OCI-LY1 (cell line): ENCODE data around the gene ADGRG7.
"Not testable (repeated sequence)": the region's sequence is repeated elsewhere in the genome, so short reads cannot be mapped to it uniquely, and the experiment has no call there.

Experiments used
- H2AFZ ChIP-seq: fragments of 200-600 bp; sonication (generic), shearing (Covaris generic); 2 replicates; pipeline ENCODE4 v1.6.0; 2014; ENCODE audit warnings: antibody characterized with exemption, mild to moderate bottlenecking, low read length
- H3F3A ChIP-seq: fragments of 200-600 bp; sonication (generic), shearing (Covaris generic); 2 replicates; pipeline ENCODE4 v1.6.0; 2014; ENCODE audit warnings: mild to moderate bottlenecking, antibody characterized with exemption, low read length, moderate library complexity; ENCODE audit not compliant: insufficient read depth
- H3K27ac ChIP-seq: fragments of 200-600 bp; sonication (generic); 2 replicates; pipeline ENCODE4 v1.5.1; 2014; ENCODE audit warnings: low read length, mixed run types, mild to moderate bottlenecking, low read depth; ENCODE audit not compliant: poor library complexity, severe bottlenecking
- H3K27me3 ChIP-seq: fragments of 200-600 bp; sonication (generic); 2 replicates; pipeline ENCODE4 v1.6.0; 2014; ENCODE audit warnings: antibody characterized with exemption, mild to moderate bottlenecking, low read length, moderate library complexity; ENCODE audit not compliant: insufficient read depth
- H3K36me3 ChIP-seq: fragments of 200-600 bp; sonication (generic); 2 replicates; pipeline ENCODE4 v1.6.1; 2014; ENCODE audit warnings: mild to moderate bottlenecking, antibody characterized with exemption, low read length, moderate library complexity, mixed read lengths; ENCODE audit not compliant: insufficient read depth
- H3K4me1 ChIP-seq: fragments of 200-600 bp; sonication (generic); 2 replicates; pipeline ENCODE4 v1.5.1; 2014; ENCODE audit warnings: mild to moderate bottlenecking, low read length, moderate library complexity; ENCODE audit not compliant: insufficient read depth, severe bottlenecking
- H3K4me2 ChIP-seq: fragments of 200-600 bp; sonication (generic), shearing (Covaris generic); 2 replicates; pipeline ENCODE4 v1.6.1; 2014; ENCODE audit warnings: low read length
- H3K4me3 ChIP-seq: fragments of 200-600 bp; sonication (generic); 2 replicates; pipeline ENCODE4 v1.5.1; 2014; ENCODE audit warnings: low read length, low read depth, mild to moderate bottlenecking, mixed read lengths; ENCODE audit not compliant: poor library complexity, severe bottlenecking
- H3K79me2 ChIP-seq: fragments of 200-600 bp; shearing (Covaris generic); 2 replicates; pipeline ENCODE4 v1.6.1; 2016; ENCODE audit warnings: mixed run types, low read length, mixed read lengths; ENCODE audit not compliant: insufficient read depth
- H3K9ac ChIP-seq: fragments of 200-600 bp; sonication (generic), shearing (Covaris generic); 2 replicates; pipeline ENCODE4 v1.6.1; 2014; ENCODE audit warnings: mild to moderate bottlenecking, low read length, mixed read lengths
- H3K9me2 ChIP-seq: fragments of 200-600 bp; sonication (generic), shearing (Covaris generic); 2 replicates; pipeline ENCODE4 v1.6.1; 2014; ENCODE audit warnings: low read depth, mild to moderate bottlenecking, low read length, mixed read lengths
- H3K9me3 ChIP-seq: fragments of 200-600 bp; shearing (Covaris generic); 2 replicates; pipeline ENCODE4 v1.6.1; 2014; ENCODE audit warnings: low read length, mixed read lengths
- H4K20me1 ChIP-seq: fragments of 200-600 bp; sonication (generic), shearing (Covaris generic); 2 replicates; pipeline ENCODE4 v1.6.0; 2016; ENCODE audit warnings: mild to moderate bottlenecking, low read length; ENCODE audit not compliant: insufficient read depth
- EZH2 ChIP-seq: fragments of 200-600 bp; sonication (generic), shearing (Covaris generic); IDR thresholded peaks from 2 replicates; pipeline ENCODE4 v1.8.0; 2017; ENCODE audit warnings: borderline replicate concordance, mixed run types, mild to moderate bottlenecking, antibody characterized with exemption, low read length, moderate library complexity, mixed read lengths
- TF ChIP-seq, protein P1 (sequence below): fragments of 200-600 bp; sonication (generic), shearing (Covaris generic); IDR thresholded peaks from 2 replicates; pipeline ENCODE4 v1.5.1; 2017; ENCODE audit warnings: mild to moderate bottlenecking, antibody characterized with exemption, low read length, moderate library complexity, mixed read lengths

The ADGRG7 gene

DNA sequence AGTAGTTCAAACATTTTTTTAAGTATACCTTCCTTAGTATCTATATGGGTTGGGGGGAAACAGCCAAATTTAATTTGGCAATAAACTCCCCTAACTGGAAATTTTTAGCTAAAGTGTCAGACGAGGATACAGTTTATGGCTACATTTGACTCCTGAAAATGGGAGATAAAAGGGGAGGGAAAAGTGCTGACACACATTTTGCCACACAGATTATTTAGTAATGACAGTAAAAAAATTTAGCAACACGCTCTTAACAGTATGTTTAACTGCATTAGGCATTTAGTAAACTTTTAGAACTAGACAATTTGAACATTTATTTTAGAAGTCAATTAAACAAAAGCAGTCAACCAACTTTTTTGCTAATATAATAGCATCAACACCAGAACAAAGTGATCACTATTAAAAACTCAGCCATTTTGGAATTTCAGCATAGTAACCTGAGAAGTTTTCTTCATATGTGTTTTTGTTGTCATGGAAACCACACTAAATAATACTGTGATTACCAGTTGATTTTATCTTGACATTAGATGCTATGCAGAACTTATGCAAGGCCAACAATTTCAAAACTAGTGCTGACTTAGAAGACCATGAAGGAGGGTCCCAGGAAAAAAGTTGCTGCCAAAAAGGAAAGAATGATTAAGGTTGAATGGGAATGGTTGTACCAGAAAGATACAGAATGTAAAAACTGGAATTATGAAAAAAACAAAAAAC is 52.9 kb downstream of the ADGRG7 start:
- no peaks in the 10 kb centered on the region for H3K4me1 ChIP-seq
- no peaks in the 10 kb centered on the region for H4K20me1 ChIP-seq
- TF ChIP-seq EZH2 = no peak
- TF ChIP-seq, protein P1, sequence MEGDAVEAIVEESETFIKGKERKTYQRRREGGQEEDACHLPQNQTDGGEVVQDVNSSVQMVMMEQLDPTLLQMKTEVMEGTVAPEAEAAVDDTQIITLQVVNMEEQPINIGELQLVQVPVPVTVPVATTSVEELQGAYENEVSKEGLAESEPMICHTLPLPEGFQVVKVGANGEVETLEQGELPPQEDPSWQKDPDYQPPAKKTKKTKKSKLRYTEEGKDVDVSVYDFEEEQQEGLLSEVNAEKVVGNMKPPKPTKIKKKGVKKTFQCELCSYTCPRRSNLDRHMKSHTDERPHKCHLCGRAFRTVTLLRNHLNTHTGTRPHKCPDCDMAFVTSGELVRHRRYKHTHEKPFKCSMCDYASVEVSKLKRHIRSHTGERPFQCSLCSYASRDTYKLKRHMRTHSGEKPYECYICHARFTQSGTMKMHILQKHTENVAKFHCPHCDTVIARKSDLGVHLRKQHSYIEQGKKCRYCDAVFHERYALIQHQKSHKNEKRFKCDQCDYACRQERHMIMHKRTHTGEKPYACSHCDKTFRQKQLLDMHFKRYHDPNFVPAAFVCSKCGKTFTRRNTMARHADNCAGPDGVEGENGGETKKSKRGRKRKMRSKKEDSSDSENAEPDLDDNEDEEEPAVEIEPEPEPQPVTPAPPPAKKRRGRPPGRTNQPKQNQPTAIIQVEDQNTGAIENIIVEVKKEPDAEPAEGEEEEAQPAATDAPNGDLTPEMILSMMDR = no peak

DNA sequence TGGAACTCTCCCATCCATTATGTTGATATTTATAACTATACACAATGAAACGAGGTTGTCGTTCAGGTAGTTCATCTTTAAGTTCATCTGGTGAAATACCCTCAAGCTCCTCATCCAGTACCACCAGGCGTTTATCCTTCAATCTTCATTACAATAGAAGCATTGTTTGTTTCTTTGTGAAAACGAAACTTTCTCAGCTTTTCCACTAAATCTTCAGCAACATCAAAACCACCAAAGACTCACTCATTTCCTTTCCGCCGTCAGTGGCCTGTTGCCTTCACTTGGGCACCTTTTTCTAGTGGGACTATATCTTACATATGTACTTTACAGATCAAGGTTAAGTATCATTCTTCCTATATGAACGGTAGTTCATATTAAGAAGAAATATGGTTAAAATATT is 55.8 kb downstream of the ADGRG7 start:
- H3K9me2 ChIP-seq = no peaks in the 10 kb centered on the region
- no peaks in the 10 kb centered on the region for H3K27me3 ChIP-seq
- H3K27ac ChIP-seq = no peak overlapping the region
- H3K79me2 ChIP-seq = no peaks in the 10 kb centered on the region
- TF ChIP-seq, protein P1 = no peak
- no peak for TF ChIP-seq EZH2
- H2AFZ ChIP-seq = no peak overlapping the region
- H3K9ac ChIP-seq = no peak overlapping the region
- H4K20me1 ChIP-seq = no peaks in the 10 kb centered on the region
- H3F3A ChIP-seq = no peaks in the 10 kb centered on the region
- H3K4me1 ChIP-seq = no peaks in the 10 kb centered on the region
- no peak overlapping the region for H3K4me3 ChIP-seq
- no peaks in the 10 kb centered on the region for H3K36me3 ChIP-seq
- no peak overlapping the region for H3K4me2 ChIP-seq
- no peaks in the 10 kb centered on the region for H3K9me3 ChIP-seq

More for the DNA sequence above, 52.9 kb downstream of the ADGRG7 start:
- no peaks in the 10 kb centered on the region for H3K9me3 ChIP-seq
- H3K9me2 ChIP-seq = no peaks in the 10 kb centered on the region
- H3K27ac ChIP-seq = no peak overlapping the region
- no peak overlapping the region for H2AFZ ChIP-seq
- no peaks in the 10 kb centered on the region for H3K36me3 ChIP-seq
- no peak overlapping the region for H3K4me2 ChIP-seq
- H3F3A ChIP-seq = no peaks in the 10 kb centered on the region
- H3K4me3 ChIP-seq = no peak overlapping the region
- H3K27me3 ChIP-seq = no peaks in the 10 kb centered on the region
- H3K9ac ChIP-seq = no peak overlapping the region
- no peaks in the 10 kb centered on the region for H3K79me2 ChIP-seq

DNA sequence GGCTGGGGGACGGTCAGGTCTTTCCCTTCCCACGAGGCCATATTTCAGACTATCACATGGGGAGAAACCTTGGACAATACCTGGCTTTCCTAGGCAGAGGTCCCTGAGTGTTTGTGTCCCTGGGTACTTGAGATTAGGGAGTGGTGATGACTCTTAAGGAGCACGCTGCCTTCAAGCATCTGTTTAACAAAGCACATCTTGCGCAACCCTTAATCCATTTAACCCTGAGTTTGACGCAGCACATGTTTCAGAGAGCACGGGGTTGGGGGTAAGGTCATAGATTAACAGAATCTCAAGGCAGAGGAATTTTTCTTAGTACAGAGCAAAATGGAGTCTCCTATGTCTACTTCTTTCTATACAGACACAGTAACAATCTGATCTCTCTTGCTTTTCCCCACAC is 57.3 kb downstream of the ADGRG7 start:
- H3K4me1 ChIP-seq, H3F3A ChIP-seq, H3K9me3 ChIP-seq, H2AFZ ChIP-seq, H3K27me3 ChIP-seq, H3K79me2 ChIP-seq, H3K9me2 ChIP-seq, H3K4me3 ChIP-seq, H3K4me2 ChIP-seq, H3K36me3 ChIP-seq, H3K27ac ChIP-seq, H4K20me1 ChIP-seq, H3K9ac ChIP-seq: not testable (repeated sequence)

DNA sequence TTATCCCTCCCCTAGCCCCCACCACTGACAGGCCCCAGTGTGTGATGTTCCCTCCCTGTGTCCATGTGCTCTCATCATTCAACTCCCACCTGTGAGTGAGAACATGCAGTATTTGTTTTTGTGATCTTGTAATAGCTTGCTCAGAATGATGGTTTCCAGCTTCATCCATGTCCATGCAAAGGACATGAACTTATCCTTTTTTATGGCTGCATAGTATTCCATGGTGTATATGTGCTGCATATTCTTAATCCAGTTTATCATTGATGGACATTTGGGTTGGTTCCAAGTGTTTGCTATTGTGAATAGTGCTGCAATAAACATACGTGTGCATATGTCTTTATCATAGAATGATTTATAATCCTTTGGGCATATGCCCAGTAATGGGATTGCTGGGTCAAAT is 57.9 kb downstream of the ADGRG7 start:
- H3K36me3 ChIP-seq, H3K79me2 ChIP-seq, H3K9ac ChIP-seq, H3K27me3 ChIP-seq, H2AFZ ChIP-seq, H3F3A ChIP-seq, H4K20me1 ChIP-seq, H3K4me3 ChIP-seq, H3K4me1 ChIP-seq, H3K4me2 ChIP-seq, H3K9me2 ChIP-seq, H3K27ac ChIP-seq, H3K9me3 ChIP-seq: not testable (repeated sequence)

DNA sequence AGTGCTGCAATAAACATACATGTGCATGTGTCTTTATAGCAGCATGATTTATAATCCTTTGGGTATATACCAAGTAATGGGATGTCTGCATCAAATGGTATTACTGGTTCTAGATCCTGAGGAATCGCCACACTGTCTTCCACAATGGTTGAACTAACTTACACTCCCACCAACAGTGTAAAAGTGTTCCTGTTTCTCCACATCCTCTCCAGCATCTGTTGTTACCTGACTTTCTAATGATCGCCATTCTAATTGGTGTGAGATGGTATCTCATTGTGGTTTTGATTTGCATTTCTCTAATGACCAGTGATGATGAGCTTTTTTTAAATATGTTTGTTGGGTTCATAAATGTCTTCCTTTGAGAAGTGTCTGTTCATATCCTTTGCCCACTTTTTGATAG is 61.6 kb downstream of the ADGRG7 start:
- not testable (repeated sequence) for H3K36me3 ChIP-seq, H3K4me3 ChIP-seq, H4K20me1 ChIP-seq, H3K4me2 ChIP-seq, H3F3A ChIP-seq, H2AFZ ChIP-seq, H3K27ac ChIP-seq, H3K9ac ChIP-seq, H3K27me3 ChIP-seq, H3K9me2 ChIP-seq, H3K4me1 ChIP-seq, H3K79me2 ChIP-seq, H3K9me3 ChIP-seq
